ENCODE measurements around the gene UNK. TPM values are rescaled to one million over a fixed set of nuclear protein-coding genes. Genes with fewer than 3 reads are reported as not detected.
"Not testable (repeated sequence)": the region's sequence is repeated elsewhere in the genome, so short reads cannot be mapped to it uniquely, and the experiment has no call there.

Gene UNK
- total and polyA plus RNA-seq, 2 donors (not counting 1 experiment from before 2014, with no cell fraction given), result 15.0 to 15.2 TPM

- H3K4me2 ChIP-seq (ENCODE audit: extremely low read depth, insufficient read depth, low read length), result peak overlapping the region; percentile 77
- peak overlapping the region; percentile 74 for H2AFZ ChIP-seq (ENCODE audit: low read length)
- H3K4me1 ChIP-seq (ENCODE audit: control insufficient read depth, extremely low read depth, insufficient read depth, low read length), result peaks cover 16% of the 10 kb centered on the region
- no peaks in the 10 kb centered on the region for H3K9me3 ChIP-seq (ENCODE audit: control insufficient read depth, insufficient read depth, low read depth, low read length)
- H3K27me3 ChIP-seq (ENCODE audit: control insufficient read depth, insufficient read depth, low read length), result no peaks in the 10 kb centered on the region
- H3K9ac ChIP-seq (ENCODE audit: insufficient read depth, low read length), result peak overlapping the region; percentile 48
- peak overlapping the region in 3 of 4 experiments; percentile 3 to 32 (median 4) for H3K4me3 ChIP-seq (replicated peaks in 1 of 4; ENCODE audit: control extremely low read depth in 1 of 4, insufficient read depth in 1 of 4, low read depth in 3 of 4, low read length in 4 of 4)
- TF ChIP-seq CTCF (conservative IDR thresholded peaks at IDR 0.05 in 1 of 2, IDR thresholded peaks at IDR 0.05 in 1 of 2; ENCODE audit: low read depth in 1 of 2, low read length in 2 of 2) (no peak), EZH2 (IDR thresholded peaks at IDR 0.05; ENCODE audit: low read length, missing control alignments) (no peak)
- peak; percentile 40 to 83 for DNase-seq (ENCODE audit: low read depth in 2 of 2)
- no peaks in the 10 kb centered on the region for H3K79me2 ChIP-seq (ENCODE audit: control insufficient read depth, insufficient read depth, low read length)
- H3K36me3 ChIP-seq (ENCODE audit: control insufficient read depth, insufficient read depth, low read length), result no peaks in the 10 kb centered on the region
- no peaks in the 10 kb centered on the region for H4K20me1 ChIP-seq (ENCODE audit: control insufficient read depth, extremely low read depth, insufficient read depth, low read length)
- H3K27ac ChIP-seq (ENCODE audit: insufficient read depth, low read length), result peak overlapping the region; percentile 88
Observed at GRCh38 chr17:75869282-75870141, 84.9 kb downstream of the UNK start.

- Histone ChIP-seq H3K27ac (ENCODE audit: insufficient read depth, low read length) (peak overlapping the region; percentile 88), H3K4me3 (replicated peaks in 1 of 4; ENCODE audit: control extremely low read depth in 1 of 4, insufficient read depth in 1 of 4, low read depth in 3 of 4, low read length in 4 of 4) (peak overlapping the region in 1 of 4 experiments; percentile 32)
- H3K9me3 ChIP-seq (ENCODE audit: control insufficient read depth, insufficient read depth, low read depth, low read length), result not testable (repeated sequence)
Observed at GRCh38 chr17:75870228-75870627, 85.6 kb downstream of the UNK start.

GRCh38 chr17:75872434-75873351, 88.1 kb downstream of the UNK start:
- Histone ChIP-seq H3K9ac (ENCODE audit: insufficient read depth, low read length) (peak overlapping the region; percentile 40), H3K4me2 (ENCODE audit: extremely low read depth, insufficient read depth, low read length) (peak overlapping the region; percentile 19)
- DNase-seq (ENCODE audit: low read depth in 2 of 2), result peak; percentile 70 to 75

More at GRCh38 chr17:75870228-75870627, 85.6 kb downstream of the UNK start:
- H3K36me3 ChIP-seq (ENCODE audit: control insufficient read depth, insufficient read depth, low read length); H3K27me3 ChIP-seq (ENCODE audit: control insufficient read depth, insufficient read depth, low read length); H3K79me2 ChIP-seq (ENCODE audit: control insufficient read depth, insufficient read depth, low read length); H4K20me1 ChIP-seq (ENCODE audit: control insufficient read depth, extremely low read depth, insufficient read depth, low read length); H3K9ac ChIP-seq (ENCODE audit: insufficient read depth, low read length); DNase-seq (ENCODE audit: low read depth in 2 of 2): not testable (repeated sequence)
- peaks cover 16% of the 10 kb centered on the region for H3K4me1 ChIP-seq (ENCODE audit: control insufficient read depth, extremely low read depth, insufficient read depth, low read length)
- peak overlapping the region; percentile 38 for H2AFZ ChIP-seq (ENCODE audit: low read length)
- peak overlapping the region; percentile 44 for H3K4me2 ChIP-seq (ENCODE audit: extremely low read depth, insufficient read depth, low read length)

More at GRCh38 chr17:75872434-75873351, 88.1 kb downstream of the UNK start:
- H3K79me2 ChIP-seq (ENCODE audit: control insufficient read depth, insufficient read depth, low read length), result no peaks in the 10 kb centered on the region
- TF ChIP-seq EZH2 (IDR thresholded peaks at IDR 0.05; ENCODE audit: low read length, missing control alignments), result no peak
- no peak for TF ChIP-seq CTCF (conservative IDR thresholded peaks at IDR 0.05 in 1 of 2, IDR thresholded peaks at IDR 0.05 in 1 of 2; ENCODE audit: low read depth in 1 of 2, low read length in 2 of 2)
- H3K36me3 ChIP-seq (ENCODE audit: control insufficient read depth, insufficient read depth, low read length), result no peaks in the 10 kb centered on the region
- no peak overlapping the region for H3K4me3 ChIP-seq (replicated peaks in 1 of 4; ENCODE audit: control extremely low read depth in 1 of 4, insufficient read depth in 1 of 4, low read depth in 3 of 4, low read length in 4 of 4)
- no peak overlapping the region for H2AFZ ChIP-seq (ENCODE audit: low read length)
- no peaks in the 10 kb centered on the region for H3K9me3 ChIP-seq (ENCODE audit: control insufficient read depth, insufficient read depth, low read depth, low read length)
- H3K27me3 ChIP-seq (ENCODE audit: control insufficient read depth, insufficient read depth, low read length), result no peaks in the 10 kb centered on the region
- H4K20me1 ChIP-seq (ENCODE audit: control insufficient read depth, extremely low read depth, insufficient read depth, low read length), result no peaks in the 10 kb centered on the region
- peaks cover 34% of the 10 kb centered on the region for H3K4me1 ChIP-seq (ENCODE audit: control insufficient read depth, extremely low read depth, insufficient read depth, low read length)
- peak overlapping the region; percentile 67 for H3K27ac ChIP-seq (ENCODE audit: insufficient read depth, low read length)
